ENCODE measurements around the gene NFATC2. TPM values are rescaled to one million over a fixed set of nuclear protein-coding genes. Genes with fewer than 3 reads are reported as not detected.

Gene NFATC2
- total RNA-seq, 1 experiment from 2014 or later = 0.61 TPM

GRCh38 chr20:51447765-51448148, 94.8 kb downstream of the NFATC2 start:
- Histone ChIP-seq H2BK12ac (ENCODE audit: insufficient read length, low read depth, low read length) (no peak overlapping the region), H3K18ac (ENCODE audit: insufficient read length, low read depth, low read length) (no peak overlapping the region), H4K20me1 (ENCODE audit: control insufficient read depth, insufficient read depth, insufficient read length) (no peaks in the 10 kb centered on the region), H2BK15ac (ENCODE audit: low read depth, low read length) (no peak overlapping the region), H4K5ac (ENCODE audit: insufficient read length, low read depth, low read length) (no peak overlapping the region), H3K27ac (ENCODE audit: insufficient read length, low read depth, low read length) (no peak overlapping the region), H3T11ph (ENCODE audit: low read length) (no peak overlapping the region), H3K4ac (ENCODE audit: low read depth, low read length) (no peak overlapping the region), H2BK20ac (ENCODE audit: low read depth, low read length, poor library complexity, severe bottlenecking) (no peak overlapping the region), H3K9me3 (ENCODE audit: control insufficient read depth, low read depth, low read length) (no peaks in the 10 kb centered on the region), H3K79me1 (ENCODE audit: insufficient read depth, low read depth, low read length, poor library complexity, severe bottlenecking) (no peaks in the 10 kb centered on the region), H2BK5ac (ENCODE audit: insufficient read length, low read length) (no peak overlapping the region), H2BK120ac (ENCODE audit: low read depth, low read length, poor library complexity, severe bottlenecking) (no peak overlapping the region), H3K4me1 (ENCODE audit: insufficient read depth, low read length) (no peaks in the 10 kb centered on the region), H3K14ac (ENCODE audit: insufficient read depth, low read length) (no peak overlapping the region), H2AK5ac (ENCODE audit: insufficient read length, low read length) (no peak overlapping the region), H3K27me3 (ENCODE audit: insufficient read depth, low read length) (no peaks in the 10 kb centered on the region), H4K91ac (ENCODE audit: insufficient read length, low read depth, low read length) (no peak overlapping the region), H3K4me2 (ENCODE audit: insufficient read depth, insufficient read length, low read length) (no peak overlapping the region), H3K9ac (ENCODE audit: extremely low read depth, insufficient read length, low read length) (no peak overlapping the region), H4K8ac (replicated peaks; ENCODE audit: insufficient read length, low read depth, low read length) (no peak overlapping the region), H3K23ac (ENCODE audit: insufficient read length, low read depth, low read length) (no peak overlapping the region), H3K79me2 (ENCODE audit: insufficient read depth, low read length) (no peaks in the 10 kb centered on the region), H3K56ac (ENCODE audit: insufficient read length, low read depth, low read length) (no peak overlapping the region), H2AFZ (ENCODE audit: low read length) (no peak overlapping the region), H3K23me2 (ENCODE audit: insufficient read length, low read depth, low read length, poor library complexity, severe bottlenecking) (no peaks in the 10 kb centered on the region)
- H3K9me3 Mint-ChIP-seq = no peaks in the 10 kb centered on the region
- H3K36me3 Mint-ChIP-seq (ENCODE audit: insufficient read depth in 1 of 3, low read depth in 3 of 3) = no peaks in the 10 kb centered on the region
- no peak for DNase-seq
- H3K4me3 Mint-ChIP-seq = no peak overlapping the region
- WGBS (ENCODE audit: extremely low coverage, insufficient read length, low lambda C conversion rate) = no CpG with 5 or more reads among the region's 5 CpGs
- H3K27me3 Mint-ChIP-seq (ENCODE audit: low read depth) = peaks cover 4% of the 10 kb centered on the region
- H3K4me1 Mint-ChIP-seq = peaks cover 18 to 25% of the 10 kb centered on the region in 2 experiments
- H3K27ac Mint-ChIP-seq = no peak overlapping the region; a peak in 1 of 7 replicates
- no peak for TF ChIP-seq CTCF (conservative IDR thresholded peaks at IDR 0.05)
